ENCODE results near the gene EFNA5.

EFNA5 gene

GRCh38 chr5:107636555-107636954 is 34.2 kb downstream of the EFNA5 start:
- no peak for DNase-seq

DNA sequence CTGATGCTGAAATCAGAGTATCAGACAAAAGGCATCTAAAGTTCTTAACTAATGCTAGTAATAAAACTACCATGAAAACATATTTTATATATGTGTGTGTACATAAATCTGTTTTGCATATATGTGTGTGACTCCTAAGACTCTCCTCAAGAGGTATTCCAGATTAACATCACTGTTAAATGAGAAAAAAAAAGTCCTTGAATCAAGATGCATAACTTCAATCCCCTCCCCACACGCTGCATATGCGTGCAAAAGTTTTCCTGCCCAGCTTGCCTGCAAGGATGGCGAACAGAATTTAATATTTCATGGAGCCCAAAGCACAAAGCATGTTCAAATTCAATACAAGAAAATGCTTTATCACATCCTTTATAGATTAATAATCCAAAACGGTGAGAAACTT is 34.7 kb downstream of the EFNA5 start:
- no peak for DNase-seq

GRCh38 chr5:107634981-107635848 is 35.5 kb downstream of the EFNA5 start:
- no peak for DNase-seq

GRCh38 chr5:107633171-107633901 is 37.4 kb downstream of the EFNA5 start:
- no peak for DNase-seq

- DNase-seq = no peak
Measured at GRCh38 chr5:107631805-107632362, 38.9 kb downstream of the EFNA5 start.

DNA sequence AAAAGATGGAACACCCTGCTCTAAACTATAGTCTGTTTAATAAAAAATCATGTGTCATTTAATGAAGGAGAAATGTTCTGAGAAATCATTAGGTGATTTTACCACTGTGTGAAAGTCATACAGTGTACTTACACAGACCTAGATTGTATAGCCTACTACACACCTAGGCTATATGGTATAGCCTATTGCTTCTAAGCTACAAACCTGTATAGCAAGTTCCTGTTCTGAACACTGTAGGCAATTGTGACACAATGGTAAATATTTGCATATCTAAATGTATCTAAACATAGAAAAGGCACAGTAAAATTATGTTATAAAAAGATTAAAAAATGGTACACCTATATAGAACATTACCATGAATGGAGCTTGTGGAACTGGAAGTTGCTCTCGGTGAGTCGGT is 40.6 kb downstream of the EFNA5 start:
- no peak for DNase-seq

- DNase-seq = no peak
Measured at GRCh38 chr5:107624235-107624634, 46.5 kb downstream of the EFNA5 start.

- DNase-seq = no peak
Measured at GRCh38 chr5:107621089-107621488, 49.6 kb downstream of the EFNA5 start.

DNA sequence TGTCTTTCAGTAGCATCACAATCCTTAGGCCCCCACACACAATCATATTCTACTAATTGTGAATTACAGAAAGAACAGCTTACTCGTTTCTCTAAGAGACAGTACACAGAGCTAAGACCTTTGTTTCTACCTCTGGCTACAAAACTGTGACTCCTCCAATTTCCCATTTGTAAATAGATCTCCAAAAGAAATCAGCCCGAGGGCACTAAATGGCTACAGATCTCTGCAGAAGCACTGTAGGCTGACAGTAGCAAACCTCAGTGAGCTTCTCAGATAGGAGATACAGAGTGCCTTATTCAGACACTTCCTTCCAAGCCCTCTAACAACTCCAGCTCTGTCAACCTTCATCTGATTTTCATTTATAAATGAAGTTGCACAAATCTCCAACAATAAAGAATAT is 51.0 kb downstream of the EFNA5 start:
- DNase-seq = no peak

DNA sequence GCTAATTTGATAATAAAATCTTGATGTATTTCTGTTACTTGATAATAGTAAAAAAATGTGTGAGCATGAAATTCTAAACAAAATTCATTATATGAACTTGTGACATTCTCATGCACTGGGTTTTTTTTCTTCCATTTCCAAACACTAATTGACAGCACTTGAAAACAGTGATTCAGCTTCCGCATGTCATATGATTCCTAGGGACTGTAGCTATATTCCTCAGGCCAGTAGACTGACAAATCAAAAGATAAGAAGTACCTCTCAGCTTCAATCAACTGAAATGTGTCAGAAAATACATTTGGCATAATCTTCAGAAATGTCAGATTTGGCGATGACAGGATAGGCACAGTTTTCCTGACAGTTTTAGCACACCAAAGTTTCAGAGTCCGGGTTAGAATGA is 52.5 kb downstream of the EFNA5 start:
- no peak for DNase-seq

GRCh38 chr5:107617052-107617451 is 53.7 kb downstream of the EFNA5 start:
- no peak for DNase-seq

DNA sequence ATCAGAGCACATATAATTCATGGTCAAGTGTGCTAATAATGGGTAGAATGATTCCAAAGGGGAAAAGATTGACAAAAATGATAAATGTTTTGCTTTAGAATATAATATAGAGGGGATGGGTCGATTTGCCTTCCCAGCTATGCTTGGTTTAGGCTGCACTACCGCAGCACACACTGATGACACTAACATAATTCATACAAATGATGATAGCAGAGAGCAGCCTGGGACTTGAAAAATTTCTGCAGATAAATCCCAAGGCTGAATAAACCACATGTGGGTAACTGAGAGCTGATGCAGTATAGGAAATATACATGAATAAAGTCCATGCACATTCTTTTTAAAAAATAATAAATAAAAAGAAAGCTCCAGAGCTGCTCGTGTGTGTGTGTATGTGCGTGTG is 54.5 kb downstream of the EFNA5 start:
- DNase-seq = no peak

GRCh38 chr5:107615299-107615817 is 55.4 kb downstream of the EFNA5 start:
- no peak for DNase-seq

- no peak for DNase-seq
Measured at GRCh38 chr5:107612541-107612940, 58.2 kb downstream of the EFNA5 start.

GRCh38 chr5:107610798-107611197 is 59.9 kb downstream of the EFNA5 start:
- no peak for DNase-seq

- no peak for DNase-seq
Measured at GRCh38 chr5:107607671-107608345, 62.9 kb downstream of the EFNA5 start.

DNA sequence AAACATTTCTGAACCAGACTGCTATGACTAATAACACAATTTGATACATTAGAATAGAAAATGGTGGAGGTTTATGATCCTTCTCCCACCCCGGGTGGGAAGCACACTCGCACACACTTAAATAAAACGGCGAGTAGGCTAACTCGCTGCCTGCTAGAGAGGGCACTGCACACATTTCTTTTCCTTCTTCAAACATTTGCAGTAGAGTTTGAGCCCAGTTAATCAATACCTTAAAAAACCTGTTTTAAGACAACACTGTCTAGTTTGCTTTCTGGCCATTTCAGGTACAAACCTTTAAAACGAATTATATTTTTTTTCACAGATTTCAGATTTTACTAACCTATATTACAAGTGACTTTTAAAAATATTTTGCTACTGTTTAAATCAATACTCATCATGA is 63.5 kb downstream of the EFNA5 start:
- DNase-seq = no peak

DNA sequence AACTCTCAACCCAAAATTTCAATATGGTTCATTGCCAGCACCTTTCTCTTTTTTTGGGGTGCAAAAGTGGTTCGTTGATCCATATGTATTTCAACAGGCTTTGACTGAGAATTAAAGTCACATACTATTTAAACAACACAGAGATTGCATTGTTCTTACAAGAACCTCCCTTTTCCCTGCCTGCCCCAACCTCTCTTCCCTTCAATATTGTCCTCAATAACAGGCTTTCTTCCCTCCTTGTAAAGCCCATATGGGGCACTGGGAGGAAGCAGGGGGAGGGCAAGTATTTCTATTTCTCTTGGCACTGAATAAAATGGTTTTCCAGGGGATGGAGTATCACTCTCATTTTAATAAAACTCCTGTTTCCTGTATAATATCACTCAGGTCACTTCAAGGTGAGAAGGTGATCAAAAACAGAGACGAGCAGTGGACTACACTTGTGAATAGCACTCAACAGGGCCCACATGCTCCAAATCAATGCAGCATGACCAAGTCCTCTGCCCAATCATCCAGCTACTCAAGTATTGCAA is 65.1 kb downstream of the EFNA5 start:
- DNase-seq = no peak

DNA sequence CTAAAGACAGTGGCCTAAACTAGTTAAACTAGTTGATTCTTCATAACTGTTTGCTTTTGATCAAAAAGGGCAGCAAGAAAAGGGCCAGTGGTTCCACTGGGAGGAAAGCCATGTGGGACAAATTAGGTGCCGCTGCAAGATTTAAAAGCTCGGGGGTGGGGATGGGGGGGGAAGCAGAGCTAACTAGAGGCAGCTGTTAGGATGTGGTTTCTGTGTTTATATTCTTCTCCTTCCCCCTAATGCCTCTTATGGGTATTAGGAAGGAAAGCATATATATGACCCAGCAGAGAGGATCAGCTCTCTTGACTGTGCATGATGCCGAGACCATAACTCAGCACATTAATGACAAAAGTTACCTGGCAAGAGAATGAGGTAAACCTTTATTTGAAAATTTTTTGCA is 65.7 kb downstream of the EFNA5 start:
- no peak for DNase-seq

DNA sequence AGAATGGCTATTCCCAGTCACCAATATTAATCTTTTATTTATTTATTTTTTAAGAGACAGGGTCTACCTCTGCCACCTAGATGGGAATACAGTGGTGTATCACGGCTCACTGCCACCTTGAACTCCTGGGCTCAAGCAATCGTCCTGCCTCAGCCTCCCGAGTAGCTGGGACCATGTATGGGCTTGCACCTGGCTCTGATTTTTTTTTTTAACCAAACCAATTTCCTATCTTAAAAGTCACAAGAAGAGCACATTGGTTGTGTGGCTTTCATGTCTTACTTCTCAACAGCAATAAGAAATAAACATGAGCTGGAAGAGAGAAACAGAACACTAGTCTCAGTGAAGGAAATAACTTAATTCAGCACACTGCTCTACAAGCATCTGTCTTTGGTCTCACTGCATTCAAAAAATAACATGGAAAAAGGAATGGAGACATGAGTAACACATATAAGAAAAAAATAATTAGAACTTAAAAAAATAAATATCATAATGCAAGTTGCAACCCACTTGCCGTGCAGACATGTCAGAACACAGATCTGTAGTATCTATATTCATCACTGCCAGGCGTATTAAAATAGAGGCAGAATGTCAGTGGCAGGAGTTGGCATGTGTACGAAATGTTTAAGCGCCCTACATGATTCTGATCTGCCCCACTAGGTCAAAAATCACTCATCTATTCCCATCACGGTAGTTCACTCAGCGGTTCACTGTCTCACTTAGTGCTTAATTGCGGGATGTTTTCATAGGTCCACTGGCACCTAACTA is 66.4 kb downstream of the EFNA5 start:
- no peak for DNase-seq

DNA sequence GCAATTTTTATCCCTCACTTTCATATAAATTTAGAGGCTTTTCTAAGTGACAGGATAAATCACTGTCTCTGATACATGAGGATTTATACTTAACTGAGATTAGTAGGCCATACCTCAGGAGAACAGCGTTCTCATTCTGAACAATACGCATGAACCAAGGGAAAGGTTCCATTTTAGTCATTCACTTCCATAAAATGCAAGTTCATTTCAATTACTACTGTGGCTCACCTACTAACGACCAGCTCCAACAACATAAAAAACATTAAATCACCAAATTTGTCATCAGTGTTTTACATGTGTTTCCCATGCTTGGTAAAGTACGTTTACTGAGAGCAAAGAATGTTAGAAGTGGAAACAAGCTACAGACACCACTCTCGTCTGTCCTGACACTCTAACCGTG is 67.4 kb downstream of the EFNA5 start:
- DNase-seq = no peak

GRCh38 chr5:107602896-107603295 is 67.8 kb downstream of the EFNA5 start:
- no peak for DNase-seq
